Adrenal gland (tissue), 12 donors: Measurements from ENCODE around the gene HSP90B1. TPM values are rescaled to one million over a fixed set of nuclear protein-coding genes. Genes with fewer than 3 reads are reported as not detected.

Experiments
- DNase-seq, 7 donors: peaks; one replicate each; pipeline ENCODE4 v3.0.0-alpha.2; 2019 to 2020
- H3K27ac ChIP-seq, 5 donors: fragments of 200-600 bp; sonication (generic) in 4 of 5; 1 replicate in 3 of 5; 2 replicates in 2 of 5; pipeline versions ENCODE4 v1.5.1 to v1.8.0; 2016 to 2020; ENCODE audit warnings: mild to moderate bottlenecking in 1 of 5
- H3K27me3 ChIP-seq: fragments of 200-600 bp; 2 replicates; pipeline ENCODE4 v1.8.0; 2021
- H3K36me3 ChIP-seq, 2 donors: fragments of 200-600 bp; replicated peaks in 1 of 2; 1 replicate in 1 of 2; 2 replicates in 1 of 2; pipeline versions ENCODE4 v1.5.1 to v1.8.0; 2018 to 2022
- H3K4me1 ChIP-seq, 2 donors: fragments of 200-600 bp; replicated peaks in 1 of 2; 1 replicate in 1 of 2; 2 replicates in 1 of 2; pipeline versions ENCODE4 v1.5.1 to v1.8.0; 2018 to 2021
- H3K4me3 ChIP-seq, 4 donors: fragments of 200-600 bp; sonication (generic) in 3 of 4; one replicate each; pipeline ENCODE4 v1.5.1; 2016 to 2018
- H3K9me3 ChIP-seq, 3 donors: fragments of 200-600 bp; sonication (generic) in 1 of 3; replicated peaks in 1 of 3; 1 replicate in 2 of 3; 2 replicates in 1 of 3; pipeline versions ENCODE4 v1.5.1 to v1.8.0; 2016 to 2021
- CTCF ChIP-seq, 6 experiments: fragments of 450-650 bp in 4 of 6; fragments of 200-600 bp in 2 of 6; sonication (generic) in 1 of 6; IDR thresholded peaks; 1 replicate in 5 of 6; 2 replicates in 1 of 6; pipeline versions ENCODE4 v1.5.1 to v1.8.0; 2016 to 2021; ENCODE audit warnings: antibody characterized with exemption in 6 of 6, mild to moderate bottlenecking in 2 of 6, moderate library complexity in 1 of 6
- POLR2A ChIP-seq, 2 donors: fragments of 450-650 bp; IDR thresholded peaks; one replicate each; pipeline ENCODE4 v1.6.1; 2017; ENCODE audit warnings: antibody characterized with exemption in 2 of 2, mild to moderate bottlenecking in 2 of 2, moderate library complexity in 1 of 2
- WGBS, 4 donors: extraction: QIAGEN DNeasy Blood & Tissue Kit in 2 of 4; methylation state at CpG; one replicate each; pipeline versions ENCODE4 v1.1.5 to v1.1.7; 2013 to 2017; 5-methylcytosine and 5-hydroxymethylcytosine counted together
- intact Hi-C, 2 donors: fragments of 100-400 bp; cut with DNase I; formaldehyde crosslinking; loops; one replicate each; pipeline versions ENCODE4 v1.14.1 to v1.15.0; 2022 to 2023
- polyA plus RNA-seq, 3 donors: library from polyadenylated mRNA; stranded (reverse); fragments of 200-250 nt in 2 of 3; fragments of 350-450 nt in 1 of 3; fragmentation: Illumina TruSeq in 1 of 3; extraction: RNeasy Lipid Tissue Mini Kit (QIAGEN cat#74804) in 1 of 3; gene quantifications; one replicate each; pipeline ENCODE4 v1.2.3, GENCODE V29; 2013 to 2014
- total RNA-seq, 9 donors: library from RNA; depleted of rRNA in 4 of 9; stranded (reverse); fragments of >200 nt in 4 of 9; fragments of 120-200 nt in 1 of 9; fragmentation: NEBNext Ultra II Directional in 1 of 9; extraction: Animal tissue kit (Norgen Biotek cat#: 25700) in 1 of 9; gene quantifications; one replicate each; pipeline versions ENCODE4 v1.1.0 to v1.2.4, GENCODE V29; 2013 to 2023
- donor health status: healthy with polysubstance abuse.
- donor health status: Bipolar disorder and iron deficiency.
- donor health status: DM: yes; HTN: yes; CAD: no.
- donor health status: DM: no; HTN: no; CAD: no.
- donor health status: DM: no; HTN: no; CAD: no.
- donor health status: DM: yes; HTN: yes; CAD: no.

HSP90B1 gene
- total and polyA plus RNA-seq, 12 donors: 241 to 1,629 (median 530) TPM

GRCh38 chr12:103965255-103965589, 35.0 kb downstream of the HSP90B1 start:
- no peak for DNase-seq
- intact Hi-C loops: no loop called here
- Histone ChIP-seq H3K36me3 (no peaks in the 10 kb centered on the region), H3K27me3 (no peaks in the 10 kb centered on the region), H3K9me3 (no peaks in the 10 kb centered on the region), H3K4me3 (peak overlapping the region; percentile 80 to 94 (median 85)), H3K4me1 (peaks cover 30 to 70% of the 10 kb centered on the region in 2 donors), H3K27ac (peak overlapping the region; percentile 94 to 99 (median 95))
- TF ChIP-seq POLR2A (IDR thresholded peaks at IDR 0.05): no peak
- TF ChIP-seq CTCF (IDR thresholded peaks at IDR 0.05): no peak
- WGBS, 4 donors: 0 to 1% (median 0%) methylated on average over 11 of the region's 11 CpGs

- peaks cover 30 to 67% of the 10 kb centered on the region in 2 donors for H3K4me1 ChIP-seq
- DNase-seq: peak; percentile 96 to 99 (median 99)
- H3K4me3 ChIP-seq: peak within 1 kb of the TSS; percentile 80 to 94 (median 85)
- H3K27me3 ChIP-seq: no peaks in the 10 kb centered on the region
- WGBS, 4 donors: 2 to 7% (median 5%) methylated on average over 44 to 64 of the region's 64 CpGs
- peak in 3 of 6 experiments; percentile 5 to 25 (median 8) for TF ChIP-seq CTCF (IDR thresholded peaks at IDR 0.05)
- peak; percentile 69 to 97 for TF ChIP-seq POLR2A (IDR thresholded peaks at IDR 0.05)
- no peaks in the 10 kb centered on the region for H3K36me3 ChIP-seq
- no peaks in the 10 kb centered on the region for H3K9me3 ChIP-seq
- intact Hi-C loops: no loop called here
- peak within 1 kb of the TSS; percentile 94 to 99 (median 95) for H3K27ac ChIP-seq
Observed at GRCh38 chr12:103965590-103966504, 35.6 kb downstream of the HSP90B1 start, which contains the start of gene TDG. Gene TDG (plus strand): TSS chr12:103965872. CDS start chr12:103966038, 166 bp downstream.

GRCh38 chr12:103966736-103967135, 36.5 kb downstream of the HSP90B1 start:
- Histone ChIP-seq H3K4me1 (peaks cover 30 to 60% of the 10 kb centered on the region in 2 donors), H3K4me3 (peak overlapping the region in 2 of 4 donors; percentile 81 to 89), H3K27me3 (no peaks in the 10 kb centered on the region), H3K36me3 (no peaks in the 10 kb centered on the region), H3K9me3 (no peaks in the 10 kb centered on the region), H3K27ac (peak overlapping the region; percentile 7 to 98 (median 95))
- 16 to 25% (median 21%) methylated on average over 1 of the region's 1 CpG for WGBS, 4 donors
- intact Hi-C loops: no loop called here
- no peak for DNase-seq
- TF ChIP-seq POLR2A (IDR thresholded peaks at IDR 0.05) (no peak), CTCF (IDR thresholded peaks at IDR 0.05) (no peak)

GRCh38 chr12:103969391-103969790, 39.2 kb downstream of the HSP90B1 start:
- no peak overlapping the region for H3K4me3 ChIP-seq
- TF ChIP-seq CTCF (IDR thresholded peaks at IDR 0.05): no peak
- no peak for TF ChIP-seq POLR2A (IDR thresholded peaks at IDR 0.05)
- peak in 3 of 7 donors; percentile 26 to 39 (median 31) for DNase-seq
- H3K4me1 ChIP-seq: peaks cover 26 to 56% of the 10 kb centered on the region in 2 donors
- intact Hi-C loops: no loop called here
- H3K27me3 ChIP-seq: no peaks in the 10 kb centered on the region
- H3K9me3 ChIP-seq: no peaks in the 10 kb centered on the region
- WGBS, 4 donors: 25 to 43% (median 39%) methylated on average over 2 of the region's 2 CpGs
- peak overlapping the region in 3 of 5 donors; percentile 48 to 66 (median 65) for H3K27ac ChIP-seq
- H3K36me3 ChIP-seq: no peaks in the 10 kb centered on the region
